ENCODE results near the gene CPNE7. TPM values are rescaled to one million over a fixed set of nuclear protein-coding genes. Genes with fewer than 3 reads are reported as not detected.

CPNE7 gene
- polyA plus RNA-seq, 1 experiment = 7.5 TPM

DNA sequence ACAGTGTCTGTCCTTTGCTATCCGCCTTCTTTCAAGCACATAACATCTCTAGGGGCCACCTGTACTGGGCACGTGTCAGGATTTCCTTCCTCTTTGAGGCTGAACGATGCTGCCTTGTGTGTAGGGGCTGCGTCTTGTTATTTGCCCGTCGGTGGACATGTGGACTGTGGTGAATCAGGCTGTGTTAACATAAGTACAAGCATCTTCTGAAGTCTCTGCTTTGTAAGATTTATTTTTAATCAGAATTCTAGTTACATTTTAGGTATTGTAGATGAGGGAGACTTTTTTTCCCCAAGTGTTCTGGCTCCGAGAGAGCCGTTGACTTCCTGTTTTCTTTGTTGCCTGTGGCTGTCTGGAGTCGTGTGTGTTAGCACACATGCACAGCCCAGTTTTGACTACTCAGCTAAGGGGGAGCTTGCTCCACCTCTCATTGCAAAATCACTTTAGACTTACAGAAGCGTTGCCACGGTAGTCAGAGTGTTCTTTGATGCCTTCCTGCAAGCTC, 41.3 kb upstream of the CPNE7 start:
- POLR2A ChIA-PET = no interaction called here
- no peak overlapping the region for H3K4me3 ChIP-seq (ENCODE audit: low read depth, low read length)

DNA sequence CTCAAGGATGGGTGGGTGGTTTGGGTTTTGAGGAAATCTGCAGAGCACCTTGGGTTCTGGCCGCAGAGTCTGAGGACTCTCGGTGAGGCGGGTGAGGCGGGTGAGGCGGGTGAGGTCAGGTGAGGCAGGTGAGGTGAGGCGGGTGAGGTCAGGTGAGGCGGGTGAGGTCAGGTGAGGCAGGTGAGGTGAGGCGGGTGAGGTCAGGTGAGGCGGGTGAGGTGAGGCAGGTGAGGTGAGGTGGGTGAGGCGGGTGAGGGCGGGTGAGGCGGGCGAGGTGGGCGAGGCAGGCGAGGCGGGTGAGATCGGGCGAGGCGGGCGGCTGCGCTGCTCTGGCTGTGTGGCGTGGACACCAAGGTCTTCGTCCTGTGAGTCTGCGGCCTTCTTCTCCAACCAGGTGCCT, 39.2 kb upstream of the CPNE7 start:
- H3K9me3 ChIP-seq (ENCODE audit: control insufficient read depth, insufficient read depth, low read length) = no peaks in the 10 kb centered on the region; the same call in 1 of the 2 replicates
- H3K27ac ChIP-seq (ENCODE audit: low read depth, low read length) = no peak overlapping the region
- H3K4me3 ChIP-seq (ENCODE audit: low read depth, low read length) = no peak overlapping the region
- TF ChIP-seq, protein P1, sequence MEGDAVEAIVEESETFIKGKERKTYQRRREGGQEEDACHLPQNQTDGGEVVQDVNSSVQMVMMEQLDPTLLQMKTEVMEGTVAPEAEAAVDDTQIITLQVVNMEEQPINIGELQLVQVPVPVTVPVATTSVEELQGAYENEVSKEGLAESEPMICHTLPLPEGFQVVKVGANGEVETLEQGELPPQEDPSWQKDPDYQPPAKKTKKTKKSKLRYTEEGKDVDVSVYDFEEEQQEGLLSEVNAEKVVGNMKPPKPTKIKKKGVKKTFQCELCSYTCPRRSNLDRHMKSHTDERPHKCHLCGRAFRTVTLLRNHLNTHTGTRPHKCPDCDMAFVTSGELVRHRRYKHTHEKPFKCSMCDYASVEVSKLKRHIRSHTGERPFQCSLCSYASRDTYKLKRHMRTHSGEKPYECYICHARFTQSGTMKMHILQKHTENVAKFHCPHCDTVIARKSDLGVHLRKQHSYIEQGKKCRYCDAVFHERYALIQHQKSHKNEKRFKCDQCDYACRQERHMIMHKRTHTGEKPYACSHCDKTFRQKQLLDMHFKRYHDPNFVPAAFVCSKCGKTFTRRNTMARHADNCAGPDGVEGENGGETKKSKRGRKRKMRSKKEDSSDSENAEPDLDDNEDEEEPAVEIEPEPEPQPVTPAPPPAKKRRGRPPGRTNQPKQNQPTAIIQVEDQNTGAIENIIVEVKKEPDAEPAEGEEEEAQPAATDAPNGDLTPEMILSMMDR (IDR thresholded peaks at IDR 0.05; ENCODE audit: low read depth, low read length) = no peak
- ChIA-PET POLR2A (no interaction called here), CTCF (interaction anchor here (0.6 kb wide), 1 partner anchor 295 kb away, joined by 4 read pairs; no protein-coding TSS in a partner anchor)
- no peaks in the 10 kb centered on the region for H3K27me3 ChIP-seq (ENCODE audit: control insufficient read depth, insufficient read depth, low read length)
- no peak for DNase-seq (ENCODE audit: low read depth, low spot score)

More for the DNA sequence above, 41.3 kb upstream of the CPNE7 start:
- TF ChIP-seq, protein P1 (IDR thresholded peaks at IDR 0.05; ENCODE audit: low read depth, low read length) = no peak
- no peak overlapping the region for H3K27ac ChIP-seq (ENCODE audit: low read depth, low read length)
- no peaks in the 10 kb centered on the region; the same call in 1 of the 2 replicates for H3K9me3 ChIP-seq (ENCODE audit: control insufficient read depth, insufficient read depth, low read length)
- H3K27me3 ChIP-seq (ENCODE audit: control insufficient read depth, insufficient read depth, low read length) = no peaks in the 10 kb centered on the region
- CTCF ChIA-PET = no interaction called here
- no peak for DNase-seq (ENCODE audit: low read depth, low spot score)

DNA sequence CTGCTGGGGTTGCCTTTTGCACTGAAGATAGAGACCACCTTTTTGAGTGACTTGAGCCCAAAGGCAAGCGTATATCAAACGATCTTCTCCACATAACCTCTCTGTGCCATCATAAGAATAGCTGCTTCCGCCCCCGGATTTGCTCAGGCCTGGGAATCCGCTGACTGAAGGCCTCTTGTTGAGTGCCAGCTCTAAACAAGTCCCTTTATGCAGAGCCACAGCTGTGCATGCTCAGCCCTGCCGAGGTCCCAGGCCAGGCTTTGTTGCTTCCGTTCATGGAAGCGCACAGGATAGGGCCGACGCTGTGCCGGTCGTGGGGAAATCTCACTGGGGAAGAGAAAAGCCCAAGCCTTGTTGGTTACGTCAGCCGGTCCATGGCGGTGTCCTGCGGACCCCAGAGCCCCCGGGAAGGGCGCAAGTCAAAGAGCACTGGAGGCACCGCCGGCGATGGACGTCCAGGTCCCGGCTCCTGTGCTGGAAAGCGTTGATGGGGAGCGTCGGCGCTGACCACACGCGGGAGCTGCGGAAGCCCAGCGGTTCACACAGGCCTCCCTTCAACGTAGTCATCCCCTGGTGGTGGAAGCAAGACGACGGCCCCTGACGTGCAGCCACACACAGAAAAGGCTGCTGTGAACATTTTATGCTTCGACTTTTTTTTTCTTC, 38.5 kb upstream of the CPNE7 start:
- DNase-seq (ENCODE audit: low read depth, low spot score) = no peak
- Histone ChIP-seq H3K4me3 (ENCODE audit: low read depth, low read length) (no peak overlapping the region), H3K9me3 (ENCODE audit: control insufficient read depth, insufficient read depth, low read length) (no peaks in the 10 kb centered on the region; the same call in none of the 2 replicates), H3K27ac (ENCODE audit: low read depth, low read length) (no peak overlapping the region), H3K27me3 (ENCODE audit: control insufficient read depth, insufficient read depth, low read length) (no peaks in the 10 kb centered on the region)
- CTCF ChIA-PET = interaction anchor here (0.6 kb wide), 1 partner anchor 296 kb away, joined by 4 read pairs; no protein-coding TSS in a partner anchor
- POLR2A ChIA-PET = no interaction called here
- TF ChIP-seq, protein P1 (IDR thresholded peaks at IDR 0.05; ENCODE audit: low read depth, low read length) = no peak

DNA sequence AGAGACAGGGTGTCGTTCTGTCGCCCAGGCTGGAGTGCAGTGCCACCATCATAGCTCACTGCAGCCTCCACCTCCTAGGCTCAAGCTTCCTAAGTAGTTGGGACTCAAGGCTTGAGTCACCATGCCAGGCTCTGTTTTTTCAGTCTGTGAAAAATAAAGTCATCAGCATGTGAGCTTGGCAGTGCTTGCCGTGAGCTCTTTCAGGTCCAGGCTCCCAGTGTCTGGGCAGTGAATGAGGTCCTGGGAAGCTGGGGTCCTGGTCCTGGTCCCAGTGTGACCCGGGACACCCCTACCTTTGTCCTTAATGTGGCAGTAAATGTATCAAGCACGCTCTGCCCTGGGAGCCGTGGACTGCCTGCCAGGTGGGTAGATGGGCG, 38.0 kb upstream of the CPNE7 start:
- no peak for DNase-seq (ENCODE audit: low read depth, low spot score)
- Histone ChIP-seq H3K27me3 (ENCODE audit: control insufficient read depth, insufficient read depth, low read length) (no peaks in the 10 kb centered on the region), H3K4me3 (ENCODE audit: low read depth, low read length) (no peak overlapping the region), H3K9me3 (ENCODE audit: control insufficient read depth, insufficient read depth, low read length) (no peaks in the 10 kb centered on the region; the same call in none of the 2 replicates), H3K27ac (ENCODE audit: low read depth, low read length) (no peak overlapping the region)
- TF ChIP-seq, protein P1 (IDR thresholded peaks at IDR 0.05; ENCODE audit: low read depth, low read length) = no peak
- POLR2A ChIA-PET = no interaction called here
- CTCF ChIA-PET = no interaction called here

DNA sequence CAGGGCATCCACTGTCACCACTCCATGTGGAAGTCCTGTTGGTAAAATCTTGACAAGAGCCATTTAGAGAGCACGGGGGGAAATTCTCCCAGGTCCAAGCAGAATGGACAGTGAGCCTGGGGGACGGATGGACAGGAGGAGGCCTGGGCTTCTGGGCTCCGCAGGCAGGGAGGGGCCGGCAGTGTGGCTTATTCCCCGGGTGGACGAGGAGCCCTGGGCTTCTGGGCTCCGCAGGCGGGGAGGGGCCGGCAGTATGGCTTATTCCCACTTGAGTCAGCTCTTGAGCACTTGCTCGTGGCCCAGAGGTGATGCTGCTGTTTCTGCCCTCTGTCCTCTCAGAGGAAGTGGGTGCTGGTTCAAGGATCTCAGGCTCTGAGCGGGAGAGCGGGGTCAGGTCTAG, 37.3 kb upstream of the CPNE7 start:
- CTCF ChIA-PET = no interaction called here

More for the DNA sequence above, 37.3 kb upstream of the CPNE7 start:
- TF ChIP-seq, protein P1 (IDR thresholded peaks at IDR 0.05; ENCODE audit: low read depth, low read length) = no peak
- Histone ChIP-seq H3K27ac (ENCODE audit: low read depth, low read length) (no peak overlapping the region), H3K27me3 (ENCODE audit: control insufficient read depth, insufficient read depth, low read length) (no peaks in the 10 kb centered on the region), H3K4me3 (ENCODE audit: low read depth, low read length) (no peak overlapping the region), H3K9me3 (ENCODE audit: control insufficient read depth, insufficient read depth, low read length) (no peaks in the 10 kb centered on the region; the same call in none of the 2 replicates)
- DNase-seq (ENCODE audit: low read depth, low spot score) = no peak
- POLR2A ChIA-PET = no interaction called here

All from AG04450 (cell line).